HG02642 (cell line): Measurements from ENCODE around the gene FGF14.

Experiments
- ATAC-seq: cut with Tn5 transposase; IDR thresholded peaks from one replicate; pipeline ENCODE4 v1.9.1; 2021; ENCODE audit warnings: mild to moderate bottlenecking; ENCODE audit not compliant: unreplicated experiment, poor library complexity

FGF14 gene

DNA sequence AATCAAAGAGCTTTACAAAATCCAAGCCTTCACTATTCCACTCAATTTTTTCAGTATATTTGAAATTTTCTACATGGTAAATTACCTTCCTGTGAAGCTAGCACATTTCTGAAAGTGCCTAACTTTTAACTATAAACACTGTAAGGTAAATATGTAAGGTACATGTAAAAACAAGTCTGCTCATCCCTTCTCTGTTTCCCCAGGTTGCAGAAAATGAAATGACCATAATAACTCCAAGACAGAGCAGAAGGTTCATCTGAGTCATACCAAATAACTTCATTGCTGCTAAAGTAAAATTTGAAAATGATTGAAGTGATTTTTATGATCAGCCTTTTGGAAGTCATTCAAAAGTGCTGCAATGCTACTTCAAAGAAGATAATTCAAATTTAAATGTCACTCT is 28.6 kb downstream of the FGF14 start:
- no peak for ATAC-seq

DNA sequence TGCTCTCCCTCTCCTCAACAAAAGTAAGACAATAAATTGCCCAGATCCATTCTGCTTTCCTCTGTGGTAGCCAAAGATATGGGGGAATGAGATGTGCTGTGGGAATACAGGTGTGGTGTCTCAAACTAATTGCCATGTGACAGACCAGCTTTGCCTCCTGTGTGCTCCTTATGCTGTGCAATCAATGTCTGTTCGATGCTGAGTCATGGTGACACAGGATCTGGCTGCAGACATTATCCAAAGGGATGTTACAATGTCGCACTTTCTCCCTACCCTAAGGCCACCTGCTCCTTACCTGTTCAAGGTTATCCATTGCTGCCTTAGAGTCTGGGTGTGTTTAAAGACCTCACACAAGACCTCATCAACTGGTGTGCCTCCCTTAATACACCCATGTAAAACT is 32.5 kb downstream of the FGF14 start:
- ATAC-seq = no peak

DNA sequence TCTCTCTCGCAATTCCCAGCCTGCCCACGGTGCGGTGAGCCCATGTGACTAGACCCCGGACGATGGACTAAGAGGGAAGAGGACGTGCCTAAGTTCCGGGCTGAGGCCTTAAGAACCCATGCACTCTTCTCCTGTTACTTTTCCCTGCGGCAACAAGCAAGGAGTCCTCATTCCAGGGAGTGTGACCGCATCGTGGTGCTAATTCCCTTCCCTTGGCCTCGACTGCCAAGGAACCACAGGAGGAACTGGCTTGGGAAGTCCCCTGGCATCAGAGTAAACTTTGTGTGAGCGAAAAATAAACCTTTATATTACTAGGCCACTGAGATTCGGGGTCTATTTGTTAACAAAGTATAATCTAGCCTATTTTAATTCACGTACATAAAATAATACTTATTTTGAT is 34.0 kb downstream of the FGF14 start:
- no peak for ATAC-seq

DNA sequence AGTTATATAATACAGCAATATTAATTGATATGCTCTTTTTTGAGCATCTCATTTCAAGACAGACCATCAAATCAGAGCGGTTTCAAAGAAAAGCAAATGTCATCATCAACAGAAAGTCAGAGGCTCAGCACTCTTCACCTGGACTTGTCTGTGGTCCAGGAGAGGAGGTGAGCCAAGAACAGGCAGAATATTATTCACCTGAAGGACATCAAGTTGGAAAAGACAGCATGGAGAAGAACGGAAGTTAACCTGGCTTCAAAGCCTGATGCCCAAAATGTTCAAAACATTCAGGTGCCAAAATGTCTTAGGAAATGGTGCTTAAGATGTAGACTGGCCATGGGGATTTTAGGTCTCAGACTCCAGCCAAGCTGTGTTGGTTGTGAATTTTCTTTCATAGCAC is 40.7 kb downstream of the FGF14 start:
- ATAC-seq = no peak

DNA sequence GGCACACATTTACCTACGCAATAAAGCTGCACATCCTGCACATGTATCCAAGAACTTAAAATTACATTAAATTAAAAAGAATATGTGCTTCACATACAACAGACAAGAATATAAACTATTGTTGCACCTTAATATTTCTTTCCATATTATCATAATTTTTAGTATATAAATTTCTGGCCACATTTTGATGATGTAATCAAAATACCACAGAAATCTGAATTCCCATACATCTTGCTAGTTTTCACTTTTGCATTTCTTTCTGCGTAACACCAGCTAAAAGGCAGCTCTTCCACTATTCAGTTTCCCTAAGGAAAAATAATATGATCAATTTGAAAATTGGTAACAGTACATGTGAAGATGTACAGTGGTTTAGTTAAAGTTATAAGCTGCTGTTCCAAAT is 42.6 kb downstream of the FGF14 start:
- ATAC-seq = no peak

DNA sequence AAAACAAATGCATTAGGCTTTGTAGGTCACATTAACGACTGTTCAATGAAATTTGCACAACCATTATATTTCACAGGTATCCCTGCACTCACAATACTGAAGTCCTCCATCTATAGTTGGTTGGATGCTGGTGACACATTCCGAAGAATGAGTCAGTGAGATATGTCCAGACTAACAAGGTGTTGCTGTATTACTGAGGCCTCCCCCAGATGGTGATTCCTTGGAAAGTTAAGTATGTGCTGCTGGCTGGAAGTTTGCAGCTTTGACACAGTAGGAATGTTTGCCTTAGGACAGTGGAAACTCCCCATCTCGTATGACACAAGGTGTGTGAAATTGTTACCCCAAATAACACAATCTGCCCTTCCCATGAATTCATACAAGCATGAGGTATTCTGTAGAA is 46.6 kb downstream of the FGF14 start:
- ATAC-seq = no peak

DNA sequence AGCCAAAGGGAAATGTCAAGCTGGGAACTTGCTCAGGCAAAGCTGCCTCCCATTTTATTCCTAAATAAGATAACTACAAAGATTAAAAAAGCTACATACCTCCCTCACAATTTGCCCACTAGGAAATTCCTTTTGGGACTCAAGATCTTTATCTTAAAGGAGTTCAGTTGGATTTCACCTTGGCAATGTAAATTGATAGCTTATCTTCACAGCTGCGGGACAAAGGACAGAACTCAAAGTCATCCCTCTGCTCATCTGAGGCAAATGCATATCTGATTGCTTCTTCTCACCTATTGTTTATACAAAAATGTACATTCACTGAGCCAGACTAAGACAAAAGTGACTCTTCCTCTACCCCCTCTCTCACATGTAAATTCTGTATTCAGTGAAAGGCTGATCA is 47.8 kb downstream of the FGF14 start:
- ATAC-seq = no peak

DNA sequence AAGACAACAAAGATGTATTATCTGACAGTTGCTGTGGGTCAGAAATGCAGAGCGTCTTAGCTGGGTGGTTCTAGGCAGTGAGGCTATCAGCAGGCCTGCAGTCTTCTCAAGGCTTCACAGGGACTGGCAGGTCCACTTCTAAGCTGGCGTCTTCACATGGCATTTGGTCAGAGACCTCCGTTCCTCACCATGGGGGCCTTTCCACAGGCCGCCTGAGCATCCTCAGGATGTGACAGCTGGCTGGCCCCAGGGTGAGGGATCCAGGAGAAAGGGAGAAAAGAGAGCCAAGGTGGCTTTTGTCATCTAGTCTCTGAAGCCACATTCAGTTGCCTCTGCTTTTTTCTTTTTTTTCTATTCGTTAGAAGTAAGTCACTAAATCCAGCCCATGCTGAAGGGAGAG is 50.3 kb downstream of the FGF14 start:
- no peak for ATAC-seq

DNA sequence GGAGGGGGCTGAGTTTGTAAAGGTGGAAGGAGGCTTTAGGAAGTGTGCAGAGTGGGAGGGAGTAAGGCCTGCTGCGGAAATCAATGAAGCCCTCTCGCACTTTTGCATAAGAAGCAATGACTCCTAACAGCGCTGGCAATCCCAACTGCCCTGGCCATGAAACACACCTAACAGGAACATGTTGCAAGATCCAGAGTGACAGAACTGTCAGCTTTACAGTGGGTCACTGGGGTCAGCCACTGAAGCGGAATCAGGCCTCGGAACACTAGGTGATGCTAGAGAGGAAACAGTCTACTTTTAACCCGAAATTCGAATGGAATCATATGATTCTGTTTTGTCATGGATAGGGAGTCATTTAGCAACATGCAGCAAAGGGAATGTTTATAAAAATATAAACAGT is 54.4 kb downstream of the FGF14 start:
- ATAC-seq = no peak

DNA sequence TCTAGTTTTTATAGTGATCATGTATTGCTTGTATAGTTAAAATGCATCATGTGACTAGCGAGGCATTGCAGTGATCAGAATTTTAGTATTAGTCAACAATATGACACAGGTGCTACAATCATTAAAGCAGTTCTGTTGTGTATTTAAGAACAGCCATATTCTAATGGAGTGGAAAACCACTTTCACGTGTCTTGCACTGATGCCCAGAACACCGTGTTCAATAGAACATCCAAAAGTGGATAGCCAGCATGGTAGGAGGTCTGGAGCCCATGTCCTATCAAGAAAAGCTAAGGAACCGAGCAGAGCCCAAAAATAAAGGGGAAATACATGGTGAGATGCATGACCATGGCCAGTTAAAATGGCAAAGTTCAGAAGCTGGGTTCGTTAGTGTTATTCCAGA is 55.1 kb downstream of the FGF14 start:
- ATAC-seq = no peak

DNA sequence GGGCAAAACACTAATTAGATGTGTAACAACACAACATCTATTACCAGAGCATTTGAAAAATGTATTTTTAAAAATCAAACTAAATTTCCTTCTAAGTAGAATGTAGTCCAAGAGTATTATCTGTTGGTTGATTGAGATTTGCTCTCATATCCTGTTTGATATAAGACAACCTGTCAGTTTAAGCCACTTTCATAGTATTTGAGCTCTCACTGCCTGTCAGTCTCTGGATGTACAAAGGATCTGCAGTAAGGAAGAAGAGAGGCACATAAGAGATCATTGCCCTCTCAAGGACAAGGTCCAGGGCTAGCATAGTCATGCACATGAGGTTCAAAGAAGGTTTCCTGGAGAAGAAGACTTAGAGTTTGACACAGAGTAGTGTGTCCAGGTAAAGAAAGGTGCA is 57.4 kb downstream of the FGF14 start:
- ATAC-seq = no peak

DNA sequence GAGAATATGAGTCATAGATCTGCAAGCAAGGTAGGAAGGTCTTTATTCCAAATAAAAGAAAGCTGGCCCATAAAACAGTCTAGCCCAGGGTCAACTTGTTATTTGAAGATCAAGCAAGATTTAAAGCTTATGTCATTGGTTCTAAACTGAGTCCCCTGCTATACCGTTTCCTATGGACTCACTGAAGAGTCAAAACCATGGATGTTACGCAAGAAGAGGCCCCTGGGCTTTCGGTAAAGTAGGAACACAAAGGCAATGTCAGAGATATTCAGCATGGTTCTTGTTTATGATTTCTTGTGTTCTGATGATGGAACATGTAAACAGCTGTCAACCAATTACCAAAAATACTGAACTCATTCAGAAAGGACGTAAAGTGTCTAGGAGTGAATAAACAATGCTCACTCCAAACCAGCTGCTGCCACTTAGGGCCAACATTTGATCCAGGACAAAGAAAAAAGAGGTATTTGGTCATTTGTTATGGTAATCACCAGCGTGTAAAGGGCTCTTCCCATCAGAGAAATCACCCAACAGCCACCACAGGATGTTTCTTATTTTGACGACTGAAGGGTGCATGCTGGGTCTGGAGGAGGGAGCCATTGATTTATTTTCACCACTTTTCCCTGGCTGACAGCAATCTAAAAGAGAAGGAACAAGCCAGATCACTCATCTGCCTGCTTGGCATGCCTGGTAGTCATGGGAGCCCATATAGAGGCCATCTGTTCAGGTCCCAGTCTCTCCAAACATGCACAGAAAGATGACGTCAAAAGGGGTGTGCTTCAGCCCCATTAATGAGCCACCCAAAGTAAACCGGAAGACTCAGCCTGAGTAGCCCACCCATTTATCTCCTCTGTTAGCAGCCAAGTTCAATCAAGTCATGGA is 68.3 kb downstream of the FGF14 start:
- no peak for ATAC-seq

DNA sequence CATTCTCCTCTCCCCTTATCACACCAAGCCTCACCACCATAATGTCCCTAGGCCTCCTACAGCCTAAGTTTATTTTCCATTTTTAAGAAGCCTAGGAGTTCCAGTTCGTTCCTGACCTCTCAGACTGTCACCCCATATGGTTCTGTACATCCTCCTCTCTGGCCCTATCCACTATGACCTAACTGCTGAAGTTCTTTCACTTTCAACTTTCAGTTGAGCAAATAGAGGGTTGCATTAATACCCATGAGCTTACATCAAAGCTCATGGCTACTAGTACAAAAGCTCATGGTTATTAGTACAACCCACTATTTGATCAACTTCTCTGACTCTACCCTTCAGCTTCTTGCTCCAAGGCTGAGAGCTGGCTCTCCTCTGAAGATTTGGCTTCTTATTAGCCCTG is 72.9 kb downstream of the FGF14 start:
- no peak for ATAC-seq

DNA sequence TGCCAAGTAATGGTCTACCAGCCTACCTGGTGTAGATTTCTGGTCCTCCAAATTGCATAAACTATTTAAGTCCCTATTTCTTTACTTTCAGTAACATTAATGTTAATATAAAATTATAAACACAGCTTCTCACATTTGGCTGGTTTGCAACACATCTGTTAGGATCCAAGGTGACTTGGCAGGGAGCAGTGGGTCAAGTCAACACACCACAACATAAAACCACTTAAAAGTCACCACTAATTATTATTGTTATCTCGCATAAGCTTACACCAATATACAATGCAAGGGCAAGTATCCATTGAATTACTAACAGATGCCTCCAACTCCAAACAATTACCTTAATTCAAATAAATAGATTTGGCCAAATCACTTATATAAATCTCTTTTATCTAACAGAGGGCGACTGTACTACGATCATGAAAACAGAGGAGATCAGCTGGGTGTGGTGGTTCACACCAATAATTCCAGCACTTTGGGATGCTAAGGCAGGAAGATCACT is 74.7 kb downstream of the FGF14 start:
- no peak for ATAC-seq

DNA sequence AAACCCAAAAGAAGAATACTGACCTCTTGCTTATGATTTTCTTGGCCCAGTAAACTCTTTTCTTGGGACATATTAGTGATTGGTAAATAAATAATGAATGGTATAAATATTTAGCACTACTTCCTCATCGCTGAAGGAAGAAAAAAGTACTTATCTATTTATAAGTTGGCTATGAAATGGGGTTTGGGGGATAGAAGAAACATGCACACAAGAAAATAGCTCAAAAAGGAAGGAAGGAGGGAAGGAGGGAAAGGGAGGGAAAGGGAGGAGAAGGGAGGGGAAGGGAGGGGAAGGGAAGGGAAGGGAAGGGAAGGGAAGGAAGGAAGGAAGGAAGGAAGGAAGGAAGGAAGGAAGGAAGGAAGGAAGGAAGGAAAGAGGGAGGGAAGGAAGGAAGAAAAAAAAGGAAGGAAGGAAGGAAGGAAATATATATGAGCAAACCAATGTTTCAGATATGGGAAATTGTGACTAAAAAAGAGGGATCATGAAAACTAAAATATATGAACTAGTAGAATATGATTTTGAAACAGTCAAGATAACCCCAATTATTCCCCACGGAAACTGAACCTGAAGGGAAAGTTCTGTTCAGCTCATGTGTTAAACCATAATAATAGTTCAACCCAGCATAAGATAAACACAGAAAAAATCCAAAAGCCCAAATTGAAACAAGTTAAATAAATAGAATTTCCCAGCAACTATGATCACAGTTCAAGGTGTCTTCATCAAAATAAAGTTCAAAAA is 75.3 kb downstream of the FGF14 start:
- ATAC-seq = no peak

DNA sequence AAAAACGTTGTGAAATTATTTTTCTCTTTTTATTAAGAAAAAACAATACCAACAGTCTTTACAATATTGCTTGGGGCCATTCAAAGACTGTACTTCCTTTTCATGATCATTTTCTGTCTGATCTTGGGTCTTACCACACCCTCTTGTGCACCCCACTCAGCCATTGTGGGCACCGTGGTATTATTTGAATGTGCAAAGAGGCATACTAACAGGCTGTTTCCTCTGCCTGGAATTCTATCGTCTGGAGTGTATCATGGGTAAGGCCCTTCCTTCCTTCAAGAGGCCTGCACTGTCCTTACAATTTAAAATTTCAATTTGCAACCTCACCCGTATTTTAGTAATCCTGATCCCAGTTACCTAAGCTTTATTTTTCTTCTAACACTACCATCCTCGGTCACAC is 76.5 kb downstream of the FGF14 start:
- no peak for ATAC-seq

DNA sequence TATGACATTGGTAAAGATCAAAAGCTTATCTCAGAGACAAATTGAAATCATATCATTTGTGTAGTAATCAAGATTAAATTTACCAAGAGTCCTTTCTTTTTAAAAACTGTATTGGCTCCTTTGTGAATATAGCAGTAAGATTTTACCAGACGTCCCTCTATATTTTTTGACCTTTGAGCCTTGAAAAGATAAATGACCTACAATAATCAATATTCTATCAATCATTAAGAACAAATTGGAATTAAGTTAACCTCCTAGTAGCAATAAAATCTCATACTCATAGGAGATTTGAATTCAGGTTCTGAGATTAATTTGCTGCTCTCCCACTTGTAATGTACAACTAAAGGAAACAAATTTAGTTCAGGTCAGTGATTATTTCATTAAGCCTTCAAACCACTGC is 78.3 kb downstream of the FGF14 start:
- ATAC-seq = no peak

DNA sequence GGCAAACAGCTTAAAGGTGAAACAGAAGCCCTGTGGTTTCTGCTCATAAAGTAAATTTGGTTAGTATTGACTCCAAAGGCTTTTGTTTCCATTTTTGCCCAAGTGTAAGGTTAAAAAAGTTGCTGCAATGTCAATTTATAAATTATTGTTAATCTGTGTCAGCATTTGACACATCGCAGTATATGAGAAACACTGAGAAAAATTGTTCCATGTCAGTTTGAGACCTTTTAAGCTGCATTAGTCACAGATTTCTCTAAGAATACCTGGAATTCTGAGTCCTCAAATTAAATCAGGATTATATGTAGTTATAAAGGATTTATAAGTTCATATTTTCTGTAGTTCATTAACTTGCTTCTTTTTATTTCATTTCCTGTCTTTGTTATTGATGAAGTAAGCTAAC is 78.8 kb downstream of the FGF14 start:
- no peak for ATAC-seq

DNA sequence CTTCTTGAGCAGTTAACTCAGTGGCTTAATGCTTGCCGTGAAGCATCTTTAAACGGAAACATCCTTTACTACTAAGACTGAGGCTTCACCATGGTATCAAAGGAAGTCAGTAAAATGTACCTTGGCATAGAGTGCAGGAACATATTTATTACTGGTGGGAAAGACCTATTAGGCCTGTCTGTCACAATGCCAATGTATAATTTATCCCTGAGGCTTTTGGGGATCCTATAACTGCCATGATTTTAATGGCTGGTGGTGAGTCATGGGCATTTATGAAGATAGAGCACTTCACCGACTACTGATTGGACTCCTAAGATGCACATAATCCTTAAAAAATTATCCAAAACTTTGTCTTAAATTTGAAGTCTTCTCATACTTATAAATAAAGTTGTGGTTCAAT is 79.6 kb downstream of the FGF14 start:
- no peak for ATAC-seq

DNA sequence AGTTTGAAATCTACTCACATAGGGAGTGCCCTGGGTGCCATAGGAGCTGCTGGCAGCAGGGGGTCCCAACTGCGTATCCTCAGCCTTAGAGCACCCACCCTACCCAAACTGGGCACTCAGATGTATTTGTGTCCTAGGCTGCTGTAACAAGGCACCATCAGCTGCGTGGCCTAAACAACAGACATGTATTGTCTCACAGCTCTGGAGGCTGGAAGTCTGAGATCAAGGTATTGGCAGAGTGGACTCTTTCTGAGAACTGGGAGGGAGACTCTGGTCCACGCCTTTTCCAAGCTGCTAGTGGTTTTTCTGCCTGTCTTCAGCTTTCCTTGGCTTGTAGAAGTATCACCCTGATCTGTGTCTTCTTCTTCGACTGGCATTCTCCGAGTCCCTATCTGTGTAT is 83.6 kb downstream of the FGF14 start:
- ATAC-seq = no peak

DNA sequence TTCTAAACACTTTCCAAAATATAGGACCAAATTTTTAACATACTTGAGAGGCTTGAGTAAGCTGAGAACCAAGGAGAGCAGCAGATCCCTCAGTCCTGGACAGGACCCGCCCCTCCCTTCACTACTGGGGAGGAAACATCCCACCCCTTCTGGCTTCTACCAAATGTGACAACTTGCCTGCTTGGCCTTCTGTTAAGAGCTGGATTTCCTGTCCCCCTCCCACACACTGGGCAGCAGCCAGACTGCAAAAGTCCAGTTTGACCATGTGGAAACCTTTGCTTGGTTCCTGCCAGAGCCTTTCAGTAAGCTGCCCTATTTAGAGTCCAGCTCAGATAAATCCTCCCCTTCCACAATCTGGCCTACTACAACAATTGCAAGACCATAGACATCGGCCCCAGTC is 84.3 kb downstream of the FGF14 start:
- ATAC-seq = no peak

DNA sequence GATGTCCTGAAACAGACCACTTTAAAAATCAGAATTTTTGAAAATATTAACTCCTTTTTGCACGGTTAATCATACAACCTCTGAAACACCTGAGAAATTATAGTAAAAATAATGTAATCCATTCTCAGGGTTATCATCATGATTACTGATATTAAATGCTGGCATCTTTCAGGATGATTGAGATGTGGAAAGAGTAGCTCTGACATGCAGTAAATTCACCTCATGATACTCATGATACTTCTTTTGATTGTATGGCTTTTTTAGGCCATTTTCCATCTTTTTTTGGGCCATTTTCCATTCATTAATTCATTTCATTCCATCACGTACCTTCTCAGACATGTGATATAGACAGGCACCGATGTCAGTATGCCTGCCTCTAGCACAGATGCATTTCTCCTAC is 85.1 kb downstream of the FGF14 start:
- ATAC-seq = no peak
